ENCODE results near the gene HPSE2. TPM values are rescaled to one million over a fixed set of nuclear protein-coding genes. Genes with fewer than 3 reads are reported as not detected.

The HPSE2 gene
- total RNA-seq, 2 donors from 2014 or later: 0.76 to 2.8 TPM

- intact Hi-C loops (cut with DNase I, micrococcal nuclease): loop anchor here in 1 of 2 donors (10.0 kb wide), 1 partner anchor 706 kb away; no protein-coding TSS in a partner anchor
- ATAC-seq: peak; percentile 59
- no peak for DNase-seq
These were observed 766.4 kb downstream of the HPSE2 start for GRCh38 chr10:98469001-98469931.

DNA sequence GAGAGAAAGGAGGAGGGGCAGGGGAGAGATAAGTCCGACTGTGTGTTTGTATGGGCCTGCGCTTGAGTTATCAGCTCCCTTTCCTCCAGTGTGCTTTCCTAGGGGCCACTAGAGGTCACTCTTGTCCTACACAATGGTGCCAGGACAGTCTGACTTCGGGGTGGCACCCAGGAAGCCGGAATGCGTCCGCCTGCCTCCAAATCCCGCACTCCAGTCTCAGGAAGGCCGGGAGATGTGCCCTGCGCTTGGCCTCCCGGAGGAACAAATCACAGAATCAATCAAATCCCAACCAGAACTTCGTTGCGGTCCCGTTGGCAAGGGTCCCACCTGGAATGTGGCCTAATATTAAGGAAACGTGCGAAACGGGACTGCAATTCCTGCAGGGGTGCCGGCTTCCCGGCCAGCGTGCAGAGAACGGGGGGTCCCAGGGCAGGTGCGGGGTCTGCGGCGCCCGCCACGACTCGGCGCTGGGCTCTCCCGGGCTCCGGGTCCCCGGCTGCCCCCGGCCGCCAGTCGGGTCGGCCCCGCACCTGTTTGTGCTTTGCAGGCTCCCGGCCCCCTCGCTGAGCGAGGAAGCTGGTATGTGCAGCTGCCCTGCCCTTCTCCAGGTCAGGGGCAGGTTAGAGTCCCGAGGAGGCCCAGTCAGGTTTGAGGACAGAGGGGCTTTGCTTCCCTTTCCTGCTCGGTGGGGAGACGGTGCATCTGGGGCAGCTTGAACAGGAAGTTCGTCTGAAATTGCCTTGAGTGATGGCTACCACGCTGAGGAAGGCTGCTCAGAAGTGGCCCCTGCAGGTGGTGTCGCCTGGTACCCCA lies 767.9 kb downstream of the HPSE2 start:
- intact Hi-C loops (cut with DNase I, micrococcal nuclease): loop anchor here in 1 of 2 donors (2.0 to 10.0 kb wide), 2 partner anchors 707 to 779 kb away; no protein-coding TSS in a partner anchor
- peak; percentile 77 to 78 for DNase-seq
- ATAC-seq: peak; percentile 96

GRCh38 chr10:98466861-98467505 lies 768.7 kb downstream of the HPSE2 start:
- intact Hi-C loops (cut with DNase I, micrococcal nuclease): loop anchor here in 1 of 2 donors (2.0 to 10.0 kb wide), 2 partner anchors 708 to 780 kb away; no protein-coding TSS in a partner anchor
- ATAC-seq: no peak
- DNase-seq: no peak

GRCh38 chr10:98465866-98466265 lies 769.8 kb downstream of the HPSE2 start:
- intact Hi-C loops (cut with DNase I, micrococcal nuclease): loop anchor here in 1 of 2 donors (2.0 to 10.0 kb wide), 2 partner anchors 709 to 781 kb away; no protein-coding TSS in a partner anchor
- ATAC-seq: no peak
- DNase-seq: no peak

DNA sequence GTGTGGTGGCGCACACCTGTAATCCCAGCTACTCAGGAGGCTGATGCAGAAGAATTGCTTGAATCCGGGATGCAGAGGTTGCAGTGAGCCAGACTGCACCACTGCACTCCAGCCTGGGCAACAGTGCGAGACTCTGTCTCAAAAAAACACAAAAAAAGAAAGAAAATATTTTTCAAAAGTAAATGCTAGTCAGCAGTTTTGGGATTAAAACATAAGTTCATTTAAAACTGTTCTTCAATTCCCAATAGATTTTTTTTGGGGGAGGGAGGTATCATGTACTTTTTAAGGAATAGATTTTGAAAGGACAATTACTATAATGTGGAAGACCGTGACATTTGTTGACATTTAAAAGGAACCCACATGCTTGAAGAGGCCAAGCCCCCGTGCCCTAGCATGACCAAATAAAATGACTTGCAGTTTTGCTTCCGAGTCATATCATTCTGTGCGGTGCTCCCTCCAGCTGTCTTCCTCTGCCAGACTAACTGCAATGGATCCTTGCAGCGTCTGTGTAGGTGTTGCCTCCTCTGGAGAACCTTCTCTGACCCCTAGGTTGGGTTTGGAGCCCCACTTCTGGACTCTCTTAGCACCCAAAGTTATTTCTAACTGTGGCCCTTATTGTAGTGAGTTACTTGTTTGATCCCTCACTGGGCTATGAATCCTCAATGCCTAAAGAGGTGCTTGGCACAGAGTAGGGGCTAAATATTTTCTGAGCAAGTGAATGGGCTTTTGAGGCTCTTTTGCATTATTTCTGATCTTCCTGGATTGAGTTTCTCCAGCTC lies 771.5 kb downstream of the HPSE2 start:
- no peak for ATAC-seq
- intact Hi-C loops (cut with DNase I, micrococcal nuclease): loop anchor here in 1 of 2 donors (10.0 kb wide), 1 partner anchor 711 kb away; no protein-coding TSS in a partner anchor

DNA sequence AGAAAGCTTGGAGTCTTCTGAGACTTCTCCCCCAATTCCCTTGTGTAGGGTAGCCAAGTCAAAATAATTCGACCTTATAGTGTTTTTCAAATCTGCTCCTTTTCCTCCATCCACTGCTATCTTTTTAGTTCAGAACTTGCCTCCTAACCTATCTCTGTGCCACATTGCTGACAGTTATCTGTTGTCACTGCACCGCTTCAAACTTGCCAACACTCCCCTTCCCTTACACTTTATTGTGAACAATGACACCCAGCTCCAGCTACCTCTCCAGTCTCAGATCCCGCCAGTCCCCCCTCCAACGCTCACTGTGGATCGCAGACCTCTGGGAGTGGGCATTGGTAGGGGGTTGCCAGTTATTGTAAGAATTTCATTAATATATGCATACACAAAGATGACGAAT lies 772.6 kb downstream of the HPSE2 start:
- intact Hi-C loops (cut with DNase I, micrococcal nuclease): loop anchor here in 1 of 2 donors (10.0 kb wide), 1 partner anchor 712 kb away; no protein-coding TSS in a partner anchor
- DNase-seq (no peak), ATAC-seq (no peak)

More for the DNA sequence above, 771.5 kb downstream of the HPSE2 start:
- DNase-seq: no peak

GRCh38 chr10:98461500-98461842 lies 774.2 kb downstream of the HPSE2 start:
- no peak for DNase-seq
- no peak for ATAC-seq
- intact Hi-C loops (cut with DNase I, micrococcal nuclease): loop anchor here in 1 of 2 donors (10.0 kb wide), 1 partner anchor 713 kb away; no protein-coding TSS in a partner anchor

DNA sequence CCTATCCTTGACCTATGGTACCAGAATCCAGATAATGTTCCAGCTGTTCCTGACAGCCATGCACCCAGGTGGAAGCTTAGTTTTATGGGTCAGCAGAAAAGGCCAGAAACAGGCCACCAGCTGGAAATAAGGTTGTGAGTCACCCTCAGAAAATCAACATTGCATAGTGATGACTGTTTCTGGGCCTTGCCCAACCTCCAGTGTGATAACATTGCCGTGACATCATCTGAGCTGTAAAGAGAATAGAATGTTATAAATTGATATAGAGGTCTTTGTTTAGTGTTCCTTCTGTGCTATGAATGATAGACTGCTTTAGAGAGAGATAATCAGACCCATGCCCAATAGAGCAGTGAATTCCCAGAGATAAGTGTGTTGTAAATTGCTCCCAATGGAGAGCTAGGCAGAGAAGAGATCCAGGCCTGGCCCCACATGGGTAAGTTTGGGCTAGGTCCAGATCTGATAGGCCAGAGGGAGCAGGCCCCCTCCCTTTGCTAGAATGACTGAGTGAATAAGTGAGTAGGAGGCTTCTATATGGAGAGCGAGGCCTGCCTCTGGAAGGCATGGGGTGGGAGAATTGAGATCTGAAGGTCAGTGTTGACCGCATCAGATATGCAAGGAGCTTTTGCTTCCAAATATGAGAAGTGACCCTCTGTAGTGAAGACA lies 774.7 kb downstream of the HPSE2 start:
- intact Hi-C loops (cut with DNase I, micrococcal nuclease): loop anchor here in 1 of 2 donors (10.0 kb wide), 1 partner anchor 714 kb away; no protein-coding TSS in a partner anchor
- peak; percentile 23 to 59 for DNase-seq

GRCh38 chr10:98458809-98459784 lies 776.6 kb downstream of the HPSE2 start:
- no peak for DNase-seq
- intact Hi-C loops (cut with DNase I, micrococcal nuclease): no loop called here
- ATAC-seq: no peak

More for the DNA sequence above, 774.7 kb downstream of the HPSE2 start:
- ATAC-seq: peak; percentile 99

DNA sequence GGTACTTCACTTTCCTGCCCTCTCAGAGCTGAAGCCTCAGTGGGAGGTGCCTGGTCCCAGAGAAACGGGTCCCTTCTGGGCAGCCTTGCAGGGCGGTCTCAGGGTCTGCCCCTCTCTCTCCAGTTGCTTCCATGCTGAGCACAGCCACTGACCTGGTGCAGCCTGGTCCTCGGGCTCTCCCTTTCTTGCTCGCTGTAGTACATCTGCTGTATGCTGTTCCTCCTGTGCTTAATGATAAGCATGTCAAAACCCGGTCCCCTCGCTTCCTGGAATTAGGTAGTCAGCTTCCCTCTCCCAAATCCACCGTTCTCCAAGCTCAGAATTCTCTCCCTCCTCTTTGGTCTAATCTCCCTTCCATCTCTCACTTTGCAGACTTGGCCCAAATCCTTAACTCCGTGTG lies 777.9 kb downstream of the HPSE2 start:
- intact Hi-C loops (cut with DNase I, micrococcal nuclease): no loop called here
- ATAC-seq: no peak
- no peak for DNase-seq

- intact Hi-C loops (cut with DNase I, micrococcal nuclease): no loop called here
- ATAC-seq: no peak
- DNase-seq: no peak
These were observed 778.8 kb downstream of the HPSE2 start for GRCh38 chr10:98456686-98457482.

GRCh38 chr10:98456043-98456570 lies 779.5 kb downstream of the HPSE2 start:
- intact Hi-C loops (cut with DNase I, micrococcal nuclease): no loop called here
- no peak for ATAC-seq
- no peak for DNase-seq

DNA sequence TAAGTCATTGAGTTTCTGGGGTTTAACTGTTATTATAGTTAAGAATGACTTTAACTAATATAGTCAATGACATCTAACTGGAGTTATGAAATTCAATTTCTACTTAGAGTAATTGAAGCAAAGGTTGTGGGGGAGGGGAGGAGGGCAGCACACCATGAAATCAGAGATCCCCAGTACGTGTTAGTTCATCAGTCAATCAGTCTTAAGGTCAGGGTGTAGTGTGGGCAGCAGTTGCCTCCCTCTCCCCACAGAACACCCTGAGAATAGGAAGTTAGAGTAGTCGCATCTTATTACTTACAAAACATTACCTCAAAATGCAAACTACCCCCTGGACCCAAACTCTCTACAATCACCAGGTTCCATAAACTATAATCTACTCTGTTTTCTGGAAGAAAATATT lies 781.9 kb downstream of the HPSE2 start:
- DNase-seq (no peak), ATAC-seq (no peak)
- intact Hi-C loops (cut with DNase I, micrococcal nuclease): no loop called here

DNA sequence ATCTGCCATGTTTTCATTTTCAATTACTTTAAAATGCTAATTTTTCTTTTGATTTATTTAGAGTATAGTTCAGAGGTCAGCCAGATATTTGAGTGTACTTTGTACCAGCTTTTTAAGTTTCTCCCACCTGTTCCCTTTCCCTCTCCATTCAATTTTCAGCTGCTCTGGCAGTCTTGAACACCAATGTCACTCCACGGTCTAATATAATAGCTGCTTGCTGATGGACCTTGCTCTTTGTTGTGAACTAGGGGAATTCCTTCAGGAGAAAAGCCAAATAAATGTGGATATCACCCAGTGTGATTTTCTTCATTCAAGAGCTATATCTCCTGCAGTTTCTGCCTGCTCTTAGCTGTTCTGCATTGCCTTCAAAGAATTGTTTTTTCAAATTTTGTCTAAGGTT lies 785.0 kb downstream of the HPSE2 start:
- intact Hi-C loops (cut with DNase I, micrococcal nuclease): no loop called here
- no peak for DNase-seq
- ATAC-seq: no peak

DNA sequence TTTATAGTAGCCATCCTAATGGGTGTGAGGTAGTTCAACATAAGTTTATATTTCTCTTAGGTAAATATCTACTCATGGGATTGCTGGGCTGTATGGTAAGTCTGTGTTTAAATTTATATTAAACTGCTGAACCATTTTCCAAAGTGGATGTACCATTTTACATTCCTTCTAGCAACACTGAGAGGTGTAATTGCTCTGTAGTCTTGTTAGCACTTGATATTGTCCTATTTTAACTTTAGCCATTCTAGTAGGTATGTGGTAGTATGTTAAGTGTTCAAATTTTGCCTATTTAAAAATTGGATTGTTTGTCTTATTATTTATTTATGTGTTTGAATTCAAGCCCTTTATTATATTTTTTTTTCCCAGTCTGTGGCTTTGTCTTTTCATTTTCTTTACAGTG lies 786.4 kb downstream of the HPSE2 start:
- DNase-seq (no peak), ATAC-seq (no peak)
- intact Hi-C loops (cut with DNase I, micrococcal nuclease): no loop called here
